Measurements from ENCODE around the gene ELAC2.
A peak's percentile ranks its signal among the peaks of the same experiment; 100 is the strongest.

Gene ELAC2

GRCh38 chr17:13046361-13046760 is 28.5 kb upstream of the ELAC2 start:
- TF ChIP-seq CTCF (IDR thresholded peaks at IDR 0.05; ENCODE audit: control insufficient read depth, insufficient read depth, low read depth, low read length, missing control alignments), result no peak
- no peak overlapping the region for H3K4me3 ChIP-seq (ENCODE audit: control insufficient read depth, low read depth, low read length)
- no peak for DNase-seq (ENCODE audit: low read depth)

GRCh38 chr17:13044572-13045065 is 26.8 kb upstream of the ELAC2 start:
- no peak for DNase-seq (ENCODE audit: low read depth)
- TF ChIP-seq CTCF (IDR thresholded peaks at IDR 0.05; ENCODE audit: control insufficient read depth, insufficient read depth, low read depth, low read length, missing control alignments), result no peak

GRCh38 chr17:13038931-13039665 is 21.3 kb upstream of the ELAC2 start:
- H3K4me3 ChIP-seq (ENCODE audit: control insufficient read depth, low read depth, low read length), result no peak overlapping the region
- no peak for DNase-seq (ENCODE audit: low read depth)
- TF ChIP-seq CTCF (IDR thresholded peaks at IDR 0.05; ENCODE audit: control insufficient read depth, insufficient read depth, low read depth, low read length, missing control alignments), result no peak

More at GRCh38 chr17:13044572-13045065, 26.8 kb upstream of the ELAC2 start:
- no peak overlapping the region for H3K4me3 ChIP-seq (ENCODE audit: control insufficient read depth, low read depth, low read length)

- no peak for TF ChIP-seq CTCF (IDR thresholded peaks at IDR 0.05; ENCODE audit: control insufficient read depth, insufficient read depth, low read depth, low read length, missing control alignments)
- no peak for DNase-seq (ENCODE audit: low read depth)
- no peak overlapping the region for H3K4me3 ChIP-seq (ENCODE audit: control insufficient read depth, low read depth, low read length)
These were observed 18.9 kb upstream of the ELAC2 start for GRCh38 chr17:13036751-13037150.

GRCh38 chr17:13035420-13035819 is 17.6 kb upstream of the ELAC2 start:
- H3K4me3 ChIP-seq (ENCODE audit: control insufficient read depth, low read depth, low read length), result no peak overlapping the region
- no peak for TF ChIP-seq CTCF (IDR thresholded peaks at IDR 0.05; ENCODE audit: control insufficient read depth, insufficient read depth, low read depth, low read length, missing control alignments)
- DNase-seq (ENCODE audit: low read depth), result no peak

GRCh38 chr17:13031718-13032350 is 14.0 kb upstream of the ELAC2 start:
- DNase-seq (ENCODE audit: low read depth), result no peak
- TF ChIP-seq CTCF (IDR thresholded peaks at IDR 0.05; ENCODE audit: control insufficient read depth, insufficient read depth, low read depth, low read length, missing control alignments), result peak; percentile 84
- H3K4me3 ChIP-seq (ENCODE audit: control insufficient read depth, low read depth, low read length), result no peak overlapping the region

Data from AG09309 (cell line).